Effector CD8-positive, alpha-beta T cell (primary cell): ENCODE data around the gene PRKG1.

Experiments used
- DNase-seq: peaks from one replicate; lab custom pipeline; 2025; lab: John Stamatoyannopoulos, UW

The PRKG1 gene

DNA sequence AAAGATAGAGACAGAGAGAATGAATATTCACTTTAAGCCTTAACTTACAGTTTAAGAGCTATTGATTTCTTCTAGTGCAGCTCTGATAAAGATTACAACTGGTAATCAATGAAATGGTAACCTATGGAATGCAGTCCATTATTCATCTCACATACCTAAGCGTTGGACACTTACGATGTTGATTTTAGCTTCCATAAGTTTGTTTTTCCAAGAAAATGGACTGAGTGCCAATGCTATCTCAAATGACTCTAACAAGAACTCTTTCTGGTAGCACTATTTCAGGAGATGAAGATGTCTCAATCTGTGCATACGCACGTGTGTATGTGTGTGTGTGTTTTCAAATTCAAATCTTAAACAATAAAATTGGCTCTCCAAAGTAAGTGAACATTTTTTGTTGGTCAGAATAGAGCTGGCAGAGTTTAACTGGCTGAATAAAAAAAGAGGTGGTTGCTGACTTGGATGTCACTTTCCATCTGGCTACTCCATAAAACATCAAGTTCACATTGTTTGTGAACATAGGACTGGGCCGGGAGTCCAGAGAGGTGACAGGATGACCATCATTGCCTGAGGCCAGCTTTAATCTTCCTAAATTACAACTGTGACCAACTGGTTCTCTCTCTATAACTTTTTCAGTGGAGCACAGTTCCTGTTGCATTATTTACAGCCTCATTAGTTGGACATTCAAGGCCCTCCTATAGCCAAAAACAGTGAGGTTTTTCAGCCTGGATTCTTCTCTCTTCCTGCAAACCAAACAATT lies 732.0 kb downstream of the PRKG1 start:
- DNase-seq: no peak

DNA sequence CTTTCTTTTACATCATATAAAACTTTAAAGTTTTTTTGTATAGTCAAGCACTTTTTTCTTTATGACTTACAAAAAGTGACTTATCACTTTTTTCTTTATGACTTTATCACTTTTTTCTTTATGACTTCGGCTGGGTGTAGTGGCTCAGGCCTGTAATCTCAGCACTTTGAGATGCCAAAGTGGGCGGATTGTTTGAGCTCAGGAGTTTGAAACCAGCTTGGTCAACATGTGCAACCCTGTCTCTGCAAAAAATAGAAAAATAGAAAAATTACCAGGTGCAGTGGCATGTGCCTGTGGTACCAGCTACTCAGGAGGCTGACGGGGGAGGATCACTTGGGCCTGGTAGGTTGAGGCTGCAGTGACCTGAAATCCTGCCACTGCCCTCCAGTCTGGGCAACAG lies 733.9 kb downstream of the PRKG1 start:
- DNase-seq: no peak

DNA sequence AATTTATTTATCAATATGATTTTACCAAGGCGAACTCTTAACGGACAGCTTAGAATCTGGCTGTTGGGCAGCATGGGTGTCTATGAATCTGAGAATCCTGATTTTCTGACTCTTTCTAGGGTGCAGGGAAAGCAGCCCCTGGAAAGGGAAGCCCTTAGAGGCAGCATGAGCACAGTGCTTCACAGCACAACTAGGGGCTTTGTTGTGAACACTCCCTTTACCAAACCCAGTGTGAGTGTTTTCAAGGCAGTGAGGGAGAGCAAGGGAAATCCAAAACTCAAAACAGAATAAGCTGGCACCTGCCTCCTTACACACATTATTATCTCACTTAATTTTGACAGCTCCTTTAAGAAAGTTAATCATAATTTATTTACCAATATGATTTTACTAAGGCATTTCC lies 741.4 kb downstream of the PRKG1 start:
- DNase-seq: no peak

- DNase-seq: no peak
These were observed 746.8 kb downstream of the PRKG1 start for GRCh38 chr10:51821045-51821444.

- no peak for DNase-seq
These were observed 747.5 kb downstream of the PRKG1 start for GRCh38 chr10:51821745-51822144.

- no peak for DNase-seq
These were observed 758.5 kb downstream of the PRKG1 start for GRCh38 chr10:51832652-51833383.

- no peak for DNase-seq
These were observed 760.3 kb downstream of the PRKG1 start for GRCh38 chr10:51834548-51834947.

DNA sequence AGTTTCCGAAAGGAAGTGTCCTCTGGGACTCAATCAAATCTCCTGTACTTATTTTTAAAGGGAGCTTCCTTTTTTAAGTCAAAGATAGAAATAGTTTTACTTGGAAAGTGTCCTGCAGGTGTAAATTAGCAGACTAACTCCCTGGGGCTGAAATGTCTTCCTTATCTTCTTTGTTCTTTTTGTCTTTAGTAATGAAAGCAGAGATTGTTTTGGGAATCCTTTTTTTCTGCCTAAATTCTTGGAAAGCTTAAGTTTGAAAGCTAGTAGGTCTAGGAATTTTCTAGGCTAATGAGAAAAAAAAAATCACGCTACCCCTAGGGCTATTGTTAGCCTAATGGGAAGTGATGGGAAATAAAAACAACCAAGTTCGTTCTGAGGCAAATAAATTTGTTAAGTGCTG lies 764.2 kb downstream of the PRKG1 start:
- no peak for DNase-seq

DNA sequence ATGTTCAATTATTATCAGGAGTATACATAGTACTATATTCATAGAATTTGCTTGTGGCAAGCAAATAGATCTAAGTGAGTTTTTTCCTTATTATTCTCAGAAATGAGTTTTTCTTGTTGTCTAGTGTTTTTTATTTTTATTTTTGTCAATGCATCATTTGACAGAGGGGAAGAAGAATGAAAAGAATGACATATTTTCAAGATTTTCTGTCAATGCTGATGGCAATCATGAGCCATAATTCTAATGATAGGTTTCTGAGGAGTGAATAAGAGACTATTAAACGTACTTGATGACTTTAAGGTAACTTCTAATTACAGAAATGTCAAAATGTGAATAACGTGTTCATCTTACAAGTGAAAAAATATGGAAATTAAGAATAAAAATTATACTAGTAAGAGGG lies 769.7 kb downstream of the PRKG1 start:
- DNase-seq: no peak

DNA sequence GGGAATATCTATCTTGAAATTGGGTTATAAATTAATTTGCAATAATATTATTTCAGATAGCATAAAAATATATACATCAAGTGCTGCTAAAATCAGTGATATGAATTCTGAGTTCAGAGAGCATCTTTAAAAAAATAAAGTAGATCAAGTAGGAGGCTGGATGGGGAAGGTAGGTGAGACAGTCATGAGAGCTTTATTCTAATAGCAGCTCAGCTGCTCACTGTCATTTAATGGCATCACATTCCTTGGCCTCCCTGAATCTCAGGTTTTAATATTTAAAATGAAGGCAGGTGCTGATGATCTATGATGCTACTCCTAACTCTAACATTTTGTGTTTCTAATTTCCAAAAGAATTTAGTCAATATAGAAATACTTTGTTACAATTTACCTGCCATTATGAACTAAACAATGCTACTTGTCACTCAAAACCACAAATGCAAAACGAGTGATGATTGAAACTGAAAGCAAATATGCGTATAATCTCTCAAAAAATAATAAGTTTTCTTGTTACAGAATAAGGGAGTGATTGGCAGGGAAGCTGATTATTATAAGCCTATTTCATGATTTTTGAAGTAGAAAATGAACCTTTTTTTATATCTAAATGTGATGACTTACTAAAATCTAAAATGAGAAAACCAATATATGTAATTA lies 772.7 kb downstream of the PRKG1 start:
- DNase-seq: no peak

- no peak for DNase-seq
These were observed 778.0 kb downstream of the PRKG1 start for GRCh38 chr10:51852297-51852696.

- no peak for DNase-seq
These were observed 783.0 kb downstream of the PRKG1 start for GRCh38 chr10:51857305-51857704.

DNA sequence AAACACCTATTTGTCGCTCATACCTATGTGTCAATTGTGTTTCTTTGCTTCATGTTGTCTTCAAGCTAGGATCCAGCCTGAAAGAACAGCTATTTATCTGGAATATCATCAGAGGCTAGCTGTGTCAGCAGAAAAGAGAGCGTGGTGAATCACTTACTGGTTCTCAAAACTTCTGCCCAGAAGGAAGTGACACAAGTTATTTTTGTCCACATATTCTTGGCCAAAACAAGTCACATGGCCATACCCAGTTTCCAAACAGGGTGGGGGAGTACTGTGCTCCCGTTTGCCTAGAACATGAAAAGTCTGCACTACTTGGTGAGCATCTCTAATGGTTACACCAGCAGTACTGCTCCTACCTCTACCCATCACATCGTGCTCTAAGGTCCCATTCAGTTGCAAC lies 786.0 kb downstream of the PRKG1 start:
- no peak for DNase-seq

- DNase-seq: no peak
These were observed 786.8 kb downstream of the PRKG1 start for GRCh38 chr10:51861051-51861450.

DNA sequence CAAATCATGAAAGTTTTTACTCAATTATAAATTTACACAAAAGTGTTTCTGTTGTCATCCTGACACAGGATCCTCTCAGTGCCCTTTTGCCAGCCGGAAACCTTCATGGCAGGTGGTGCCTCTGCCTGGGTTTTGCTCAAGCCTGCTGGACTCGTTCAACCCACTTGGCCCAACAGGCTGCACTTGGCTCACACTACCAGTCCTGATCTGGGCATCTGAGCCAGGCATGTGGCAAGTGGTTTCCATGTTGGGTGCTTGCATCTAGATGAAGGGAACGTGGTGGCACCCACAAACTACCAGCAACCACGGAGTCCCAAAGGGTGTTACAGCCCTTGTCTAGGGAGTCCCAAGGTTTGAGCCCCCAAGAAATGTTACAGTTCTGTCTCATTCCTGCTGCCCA lies 787.4 kb downstream of the PRKG1 start:
- no peak for DNase-seq

GRCh38 chr10:51862149-51862548 lies 787.9 kb downstream of the PRKG1 start:
- DNase-seq: no peak

DNA sequence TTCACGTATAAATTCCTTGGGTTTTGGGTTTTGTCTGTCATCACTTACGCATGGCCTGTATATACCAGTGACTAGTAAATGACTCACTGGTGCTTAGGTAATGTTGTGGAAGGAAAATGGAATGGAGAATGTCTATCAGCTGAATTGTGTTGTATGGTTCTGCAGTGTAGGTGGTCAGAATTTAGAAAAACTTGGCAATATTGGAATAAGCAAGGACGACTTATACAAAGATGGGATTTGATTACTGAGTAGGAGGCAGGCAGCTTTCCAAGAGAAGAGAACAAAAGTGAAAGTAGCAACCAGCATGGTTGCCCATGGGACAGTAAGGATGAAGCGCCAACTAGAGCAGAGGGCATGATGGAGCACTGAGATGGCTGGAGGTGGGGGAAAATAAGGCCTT lies 793.7 kb downstream of the PRKG1 start:
- no peak for DNase-seq

DNA sequence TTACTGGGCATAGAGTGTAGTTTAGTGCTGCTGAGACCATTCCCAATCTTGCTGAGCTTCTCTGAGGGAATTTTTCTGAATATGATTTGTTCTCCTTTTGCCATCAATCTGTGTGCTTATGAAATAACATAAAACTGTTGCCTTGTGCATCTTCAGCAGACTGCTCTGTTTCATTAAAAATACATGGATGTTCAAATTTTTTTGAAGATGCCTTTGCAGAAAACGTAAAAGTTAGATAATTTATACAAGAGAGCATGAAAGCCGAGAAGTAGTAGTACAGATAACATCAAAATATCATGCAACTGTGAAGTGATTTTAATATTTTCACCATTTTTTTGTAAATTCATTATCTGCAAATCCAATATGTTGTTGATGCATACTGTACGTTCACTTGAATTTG lies 799.8 kb downstream of the PRKG1 start:
- no peak for DNase-seq

DNA sequence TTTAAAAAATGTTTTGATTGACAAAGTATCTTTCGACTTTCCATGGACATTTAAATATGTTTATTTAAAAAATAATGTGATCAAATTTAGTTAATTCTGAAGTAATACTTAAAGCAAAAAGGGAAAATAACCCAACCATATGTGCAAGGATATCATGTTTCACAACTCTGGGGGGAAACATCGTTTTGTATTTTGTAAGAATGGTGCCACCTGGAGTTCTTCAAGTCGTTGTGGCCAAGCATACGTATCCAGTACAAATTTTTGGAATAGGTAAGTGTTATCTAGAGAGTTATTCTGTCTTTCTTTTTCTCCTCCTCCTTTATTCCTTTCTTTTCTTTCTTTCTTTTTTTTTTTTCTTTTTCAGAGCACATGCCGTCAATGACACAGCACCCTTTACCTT lies 801.3 kb downstream of the PRKG1 start:
- no peak for DNase-seq

- DNase-seq: no peak
These were observed 802.2 kb downstream of the PRKG1 start for GRCh38 chr10:51876503-51876902.

GRCh38 chr10:51876979-51877378 lies 802.7 kb downstream of the PRKG1 start:
- no peak for DNase-seq

DNA sequence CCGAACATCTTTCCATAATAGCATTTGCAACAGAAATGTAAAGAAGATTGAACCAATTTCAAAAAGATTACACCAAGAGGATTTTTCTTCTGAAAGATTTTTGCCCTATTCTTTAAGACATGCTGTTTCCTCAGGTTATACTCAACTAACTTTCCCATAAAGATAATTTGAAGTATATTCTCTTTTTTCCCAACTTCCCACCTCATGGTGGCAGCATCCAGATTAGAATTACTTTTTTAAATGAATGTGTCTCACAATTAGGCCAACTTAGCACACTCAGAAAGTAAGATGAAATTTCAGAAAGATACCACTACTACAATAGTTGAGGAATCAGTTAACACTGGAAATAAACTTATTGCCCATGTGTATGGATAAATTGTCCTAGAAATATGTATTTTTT lies 803.3 kb downstream of the PRKG1 start:
- DNase-seq: no peak

- no peak for DNase-seq
These were observed 804.4 kb downstream of the PRKG1 start for GRCh38 chr10:51878695-51879094.
